A549 treated with GW870086 at 1 μM for 4 hours (cell line): Measurements from ENCODE around the gene SIGLEC6. TPM values are rescaled to one million over a fixed set of nuclear protein-coding genes. Genes with fewer than 3 reads are reported as not detected.

ENCODE experiments used
- total RNA-seq: library from RNA; stranded (reverse); fragments of 200-300 nt; extraction: Qiagen RNA extraction; gene quantifications from 5 replicates; pipeline ENCODE4 v1.2.3, GENCODE V29; 2022; ENCODE audit warnings: low read depth

The SIGLEC6 gene
- not detected in 5 replicates for total RNA-seq

GRCh38 chr19:51531349-51532315 lies at the start of gene SIGLEC6:
Gene SIGLEC6, minus strand, starts transcription at chr19:51531670. Its CDS starts 22 bp downstream, at chr19:51531648.

GRCh38 chr19:51570962-51571575 lies 39.6 kb upstream of the SIGLEC6 start, which contains the start of gene ZNF175:
Gene ZNF175, plus strand, starts transcription at chr19:51571283. Its CDS starts 2,047 bp downstream, at chr19:51573330.

GRCh38 chr19:51501594-51502263 lies 29.7 kb downstream of the SIGLEC6 start, which contains the start of gene SIGLEC12:
Gene SIGLEC12, minus strand, starts transcription at chr19:51501800. Its CDS starts 67 bp downstream, at chr19:51501733.

GRCh38 chr19:51478381-51479234 lies 52.9 kb downstream of the SIGLEC6 start, which contains the start of gene CEACAM18:
Gene CEACAM18, plus strand, starts transcription at chr19:51478539.

Other genes starting within 250 kb of the SIGLEC6 start
- 0.06 to 0.08 TPM (median 0.06 TPM) in 3 of 5 replicates, not detected in the others for gene IGLON5, start 220.0 kb downstream of the SIGLEC6 start, total RNA-seq
- 10.7 to 14.9 TPM (median 14.4 TPM) in 5 replicates for gene VSIG10L, start 189.5 kb downstream of the SIGLEC6 start, total RNA-seq
- gene ETFB, start 165.3 kb downstream of the SIGLEC6 start, total RNA-seq: 234 to 272 TPM (median 249 TPM) in 5 replicates
- 5.1 to 14.5 TPM (median 12.4 TPM) in 5 replicates for gene CLDND2, start 162.7 kb downstream of the SIGLEC6 start, total RNA-seq
- not detected in 5 replicates for gene NKG7, start 159.0 kb downstream of the SIGLEC6 start, total RNA-seq
- not detected in 5 replicates for gene LIM2, start 143.7 kb downstream of the SIGLEC6 start, total RNA-seq
- not detected in 5 replicates for gene C19orf84, start 141.1 kb downstream of the SIGLEC6 start, total RNA-seq
- gene SIGLEC10, start 114.0 kb downstream of the SIGLEC6 start, total RNA-seq: 0.08 TPM in 1 of 5 replicates, not detected in the others
- gene SIGLEC8, start 73.2 kb downstream of the SIGLEC6 start, total RNA-seq: not detected in 5 replicates
- gene CEACAM18, start 53.1 kb downstream of the SIGLEC6 start, total RNA-seq: not detected in 5 replicates
- gene SIGLEC12, start 29.9 kb downstream of the SIGLEC6 start, total RNA-seq: not detected in 5 replicates
- gene ZNF175, start 39.6 kb upstream of the SIGLEC6 start, total RNA-seq: 2.8 to 5.1 TPM (median 4.3 TPM) in 5 replicates
- not detected in 5 replicates for gene SIGLEC5, start 98.7 kb upstream of the SIGLEC6 start, total RNA-seq
- gene SIGLEC14, start 115.2 kb upstream of the SIGLEC6 start, total RNA-seq: 0.12 TPM in 1 of 5 replicates, not detected in the others
- gene SPACA6, start 161.7 kb upstream of the SIGLEC6 start, total RNA-seq: 10.4 to 16.0 TPM (median 14.7 TPM) in 5 replicates
- gene HAS1, start 192.3 kb upstream of the SIGLEC6 start, total RNA-seq: not detected in 5 replicates
- 0.11 to 0.24 TPM in 2 of 5 replicates, not detected in the others for gene FPR1, start 220.2 kb upstream of the SIGLEC6 start, total RNA-seq
- gene FPR2, start 229.5 kb upstream of the SIGLEC6 start, total RNA-seq: not detected in 5 replicates